ENCODE measurements around the gene EFNA5.

- TF ChIP-seq CTCF (IDR thresholded peaks at IDR 0.05) (no peak), POLR2AphosphoS5 (IDR thresholded peaks at IDR 0.05; ENCODE audit: insufficient read depth in 1 of 2, low read depth in 1 of 2) (no peak)
Measured at GRCh38 chr5:107607671-107608345, 62.9 kb downstream of the EFNA5 start.

Data from vagina (tissue), 2 donors.